A549 treated with ZK216348 at 1 μM for 4 hours (cell line): ENCODE results near the gene CD8A. TPM values are rescaled to one million over a fixed set of nuclear protein-coding genes. Genes with fewer than 3 reads are reported as not detected.

ENCODE experiments used
- total RNA-seq: library from RNA; stranded (reverse); fragments of 200-300 nt; extraction: Qiagen RNA extraction; gene quantifications from 5 replicates; pipeline ENCODE4 v1.2.3, GENCODE V29; 2022; ENCODE audit warnings: low read depth

CD8A gene
- 0.20 to 0.42 TPM (median 0.28 TPM) in 5 replicates for total RNA-seq

GRCh38 chr2:86790676-86791572, at the start of gene CD8A:
CD8A (minus strand) TSS chr2:86790913; CDS start chr2:86790825, 88 bp downstream.

Other genes with a start within 250 kb of the CD8A start
- gene CHMP3, start 227.5 kb downstream of the CD8A start, total RNA-seq: 117 to 144 TPM (median 126 TPM) in 5 replicates
- 41.1 to 54.6 TPM (median 51.9 TPM) in 5 replicates for gene RNF103, start 167.0 kb downstream of the CD8A start, total RNA-seq
- 19.6 to 28.9 TPM (median 25.6 TPM) in 5 replicates for gene RMND5A, start 70.6 kb downstream of the CD8A start, total RNA-seq
- gene CD8B, start 71.0 kb upstream of the CD8A start, total RNA-seq: not detected in 5 replicates
- gene RGPD1, start 151.2 kb upstream of the CD8A start, total RNA-seq: 0.06 to 0.14 TPM (median 0.08 TPM) in 3 of 5 replicates, not detected in the others
- 0.59 to 1.5 TPM (median 0.84 TPM) in 4 of 5 replicates, not detected in the other for gene PLGLB1, start 230.9 kb upstream of the CD8A start, total RNA-seq